H1 (cell line): Measurements from ENCODE around the gene IFI27L1. TPM values are rescaled to one million over a fixed set of nuclear protein-coding genes. Genes with fewer than 3 reads are reported as not detected.

ENCODE experiments used
- CTCF ChIA-PET: fragments of 300-600 bp; sonication (Branson Sonifier 250); formaldehyde crosslinking; loops from one replicate; lab custom pipeline; 2021; ENCODE audit not compliant: partially characterized antibody; lab: Charles Lee
- POLR2A ChIA-PET: fragments of 300-600 bp; sonication (Branson Sonifier 250); formaldehyde crosslinking; loops from one replicate; lab custom pipeline; 2021; ENCODE audit warnings: inconsistent platforms; ENCODE audit not compliant: partially characterized antibody; lab: Charles Lee
- DNase-seq, 2 experiments: peaks; one replicate each; pipeline versions ENCODE4 v3.0.0 to v3.0.0-alpha.2; 2010 to 2022; ENCODE audit warnings: low spot score in 2 of 2, low read depth in 1 of 2, mixed read lengths in 1 of 2
- FAIRE-seq: peaks from 2 replicates; lab custom pipeline; 2011; peaks lifted over from hg19 to GRCh38; lab: Jason Lieb, UNC
- H2AFZ ChIP-seq: 2 replicates; pipeline ENCODE4 v1.8.1; 2012; ENCODE audit warnings: low read length, inconsistent platforms
- H2AK5ac ChIP-seq: 2 replicates; pipeline ENCODE4 v1.6.1; 2013; ENCODE audit warnings: low read depth, low read length
- H2BK120ac ChIP-seq: replicated peaks from 2 replicates; pipeline ENCODE3; 2013; ENCODE audit warnings: low read depth, low read length, inconsistent platforms
- H2BK12ac ChIP-seq: 2 replicates; pipeline ENCODE4 v1.6.1; 2013; ENCODE audit warnings: low read depth, low read length
- H2BK15ac ChIP-seq: 2 replicates; pipeline ENCODE4 v1.6.1; 2013; ENCODE audit warnings: low read length
- H2BK20ac ChIP-seq: 2 replicates; pipeline ENCODE4 v1.6.1; 2013; ENCODE audit warnings: low read length
- H2BK5ac ChIP-seq: 2 replicates; pipeline ENCODE4 v1.6.1; 2013; ENCODE audit warnings: low read depth, low read length
- H3K14ac ChIP-seq: 2 replicates; pipeline ENCODE4 v1.6.1; 2013; ENCODE audit warnings: inconsistent platforms; ENCODE audit not compliant: insufficient read length
- H3K18ac ChIP-seq: 2 replicates; pipeline ENCODE4 v1.6.1; 2013; ENCODE audit warnings: low read length; ENCODE audit errors: extremely low read depth
- H3K23ac ChIP-seq: 2 replicates; pipeline ENCODE4 v1.6.1; 2013; ENCODE audit warnings: inconsistent platforms; ENCODE audit not compliant: insufficient read length
- H3K23me2 ChIP-seq: 2 replicates; pipeline ENCODE4 v1.6.1; 2013; ENCODE audit warnings: low read depth, low read length
- H3K27ac ChIP-seq: 2 replicates; pipeline ENCODE4 v1.6.1; 2011; ENCODE audit warnings: low read depth, low read length, inconsistent platforms
- H3K27me3 ChIP-seq, 4 experiments: replicated peaks in 1 of 4; 1 replicate in 1 of 4; 2 replicates in 3 of 4; pipeline versions ENCODE4 v1.6.1 to v1.8.1; 2011 to 2013; ENCODE audit warnings: low read length in 3 of 4, mild to moderate bottlenecking in 3 of 4, inconsistent platforms in 2 of 4, mixed read lengths in 2 of 4, moderate library complexity in 1 of 4; ENCODE audit not compliant: control insufficient read depth in 3 of 4, insufficient read depth in 3 of 4; ENCODE audit errors: extremely low read depth in 1 of 4
- H3K36me3 ChIP-seq, 4 experiments: 2 replicates each; pipeline versions ENCODE4 v1.6.1 to v1.8.1; 2011 to 2013; ENCODE audit warnings: mild to moderate bottlenecking in 4 of 4, low read length in 3 of 4, moderate library complexity in 2 of 4, control low read depth in 1 of 4, inconsistent platforms in 1 of 4; ENCODE audit not compliant: insufficient read depth in 4 of 4, control insufficient read depth in 2 of 4
- H3K4ac ChIP-seq: replicated peaks from 2 replicates; pipeline ENCODE3; 2013; ENCODE audit warnings: low read length, low read depth, mixed read lengths, inconsistent platforms; ENCODE audit not compliant: insufficient read length
- H3K4me1 ChIP-seq, 4 experiments: replicated peaks in 1 of 4; 1 replicate in 1 of 4; 2 replicates in 3 of 4; pipeline versions ENCODE4 v1.6.1 to v1.8.1; 2011 to 2013; ENCODE audit warnings: low read length in 3 of 4, inconsistent platforms in 2 of 4, mixed read lengths in 1 of 4; ENCODE audit not compliant: insufficient read depth in 4 of 4, control insufficient read depth in 3 of 4
- H3K4me2 ChIP-seq, 2 experiments: 2 replicates each; pipeline versions ENCODE4 v1.6.1 to v1.8.1; 2011 to 2013; ENCODE audit warnings: low read depth in 2 of 2, low read length in 2 of 2, control low read depth in 1 of 2, inconsistent platforms in 1 of 2, mild to moderate bottlenecking in 1 of 2; ENCODE audit not compliant: insufficient read depth in 1 of 2
- H3K4me3 ChIP-seq, 4 experiments: fragments of 200-600, 300-600 bp in 1 of 4; sonication (generic), shearing (Covaris generic), sonication (Bioruptor Twin) in 1 of 4; 2 replicates each; pipeline versions ENCODE4 v1.5.1 to v1.8.1; 2011 to 2016; ENCODE audit warnings: low read length in 4 of 4, low read depth in 3 of 4, control low read depth in 2 of 4, inconsistent platforms in 2 of 4, mild to moderate bottlenecking in 2 of 4, mixed read lengths in 1 of 4, moderate library complexity in 1 of 4; ENCODE audit not compliant: insufficient read depth in 2 of 4; ENCODE audit errors: extremely low read depth in 1 of 4
- H3K56ac ChIP-seq: replicated peaks from 2 replicates; pipeline ENCODE3; 2013; ENCODE audit warnings: low read depth, mild to moderate bottlenecking, mixed read lengths, low read length, inconsistent platforms; ENCODE audit not compliant: insufficient read length
- H3K79me1 ChIP-seq: 2 replicates; pipeline ENCODE4 v1.6.1; 2013; ENCODE audit warnings: low read depth, low read length, control low read depth
- H3K79me2 ChIP-seq, 2 experiments: 2 replicates each; pipeline versions ENCODE4 v1.6.1 to v1.8.1; 2012 to 2013; ENCODE audit warnings: low read length in 2 of 2, mild to moderate bottlenecking in 2 of 2, inconsistent platforms in 1 of 2; ENCODE audit not compliant: insufficient read depth in 2 of 2, control insufficient read depth in 1 of 2
- H3K9ac ChIP-seq, 4 experiments: replicated peaks in 1 of 4; 1 replicate in 1 of 4; 2 replicates in 3 of 4; pipeline versions ENCODE4 v1.6.1 to v1.8.1; 2011 to 2013; ENCODE audit warnings: low read depth in 3 of 4, low read length in 3 of 4, control low read depth in 2 of 4, mild to moderate bottlenecking in 2 of 4, moderate library complexity in 2 of 4, inconsistent platforms in 1 of 4; ENCODE audit errors: extremely low read depth in 1 of 4
- H3K9me3 ChIP-seq, 2 experiments: 2 replicates each; pipeline versions ENCODE4 v1.6.1 to v1.8.1; 2012 to 2013; ENCODE audit warnings: mild to moderate bottlenecking in 2 of 2, moderate library complexity in 2 of 2, control low read depth in 1 of 2, inconsistent platforms in 1 of 2, low read depth in 1 of 2, low read length in 1 of 2, mixed read lengths in 1 of 2; ENCODE audit not compliant: insufficient read depth in 2 of 2
- H4K20me1 ChIP-seq, 2 experiments: replicated peaks in 1 of 2; 2 replicates each; pipeline versions ENCODE3 to v1.8.1; 2011 to 2013; ENCODE audit warnings: inconsistent platforms in 2 of 2, low read length in 2 of 2, mild to moderate bottlenecking in 1 of 2; ENCODE audit not compliant: insufficient read depth in 2 of 2, control insufficient read depth in 1 of 2
- H4K5ac ChIP-seq: 2 replicates; pipeline ENCODE4 v1.6.1; 2013; ENCODE audit warnings: low read length, low read depth, mixed read lengths, inconsistent platforms; ENCODE audit not compliant: insufficient read length
- H4K8ac ChIP-seq: 2 replicates; pipeline ENCODE4 v1.8.0; 2013; ENCODE audit warnings: mild to moderate bottlenecking, moderate library complexity, low read length, inconsistent platforms; ENCODE audit not compliant: insufficient read depth; ENCODE audit errors: extremely low read depth
- H4K91ac ChIP-seq: replicated peaks from 2 replicates; pipeline ENCODE3; 2013; ENCODE audit warnings: low read length, mixed read lengths, inconsistent platforms; ENCODE audit not compliant: insufficient read length
- ASH2L ChIP-seq: fragments of 200-600, 300-600 bp; sonication (generic); IDR thresholded peaks from one replicate; pipeline ENCODE4 v1.7.1; 2017; ENCODE audit warnings: low read length
- CHD1 ChIP-seq: IDR thresholded peaks from 2 replicates; pipeline ENCODE4 v1.6.1; 2012; ENCODE audit warnings: low read depth, low read length, improper control_type of control experiment
- CTBP2 ChIP-seq: IDR thresholded peaks from 2 replicates; pipeline ENCODE4 v1.7.0; 2011; ENCODE audit warnings: borderline replicate concordance, mild to moderate bottlenecking, moderate library complexity, mixed read lengths, low read length; ENCODE audit not compliant: insufficient read depth, insufficient read length
- EGR1 ChIP-seq: IDR thresholded peaks from 2 replicates; pipeline ENCODE4 v1.6.1; 2011; ENCODE audit warnings: low read depth, low read length, borderline replicate concordance
- POLR2AphosphoS5 ChIP-seq: IDR thresholded peaks from 2 replicates; pipeline ENCODE4 v1.6.1; 2011; ENCODE audit warnings: low read depth, low read length
- RXRA ChIP-seq: IDR thresholded peaks from 2 replicates; pipeline ENCODE4 v1.6.1; 2011; ENCODE audit warnings: low read depth, mild to moderate bottlenecking, low read length, moderate library complexity; ENCODE audit not compliant: insufficient read depth
- SIRT6 ChIP-seq: IDR thresholded peaks from one replicate; pipeline ENCODE4 v1.7.1; 2012; ENCODE audit warnings: low read length, inconsistent platforms
- ZNF274 ChIP-seq: IDR thresholded peaks from 2 replicates; pipeline ENCODE4 v1.7.0; 2012; ENCODE audit warnings: low read length, borderline replicate concordance; ENCODE audit errors: extremely low read depth
- WGBS, 2 experiments: shearing (Covaris generic) in 1 of 2; methylation state at CpG; one replicate each; pipeline versions ENCODE4 v1.1.6 to v1.1.7; 2013 to 2015; ENCODE audit warnings: low lambda C conversion rate in 2 of 2, mixed read lengths in 2 of 2, inconsistent platforms in 1 of 2, low coverage in 1 of 2, missing lambda C conversion rate in 1 of 2; ENCODE audit not compliant: insufficient replicate concordance in 2 of 2, insufficient coverage in 1 of 2, insufficient read length in 1 of 2; ENCODE audit errors: extremely low coverage in 1 of 2, missing lambda C conversion rate in 1 of 2; 5-methylcytosine and 5-hydroxymethylcytosine counted together
- polyA plus RNA-seq, 7 experiments: library from polyadenylated mRNA; depleted of rRNA in 3 of 7; stranded (reverse) in 5 of 7; unstranded in 2 of 7; fragments of >200 nt in 5 of 7; fragments of 200-250 nt in 2 of 7; gene quantifications; 1 replicate in 5 of 7; 2 replicates in 1 of 7; 4 replicates in 1 of 7; pipeline versions ENCODE4 v1.2.1 to v1.2.3, GENCODE V29; 2011 to 2013; ENCODE audit warnings: missing spikeins in 2 of 7, mixed read lengths in 2 of 7
- total RNA-seq: library from RNA; stranded (reverse); fragmentation: NEBNext Ultra II Directional; extraction: Animal tissue kit (Norgen Biotek cat#: 25700); gene quantifications from 2 replicates; pipeline ENCODE4 v1.2.1, GENCODE V29; 2021
- TF ChIP-seq, protein P1 (sequence below), 3 experiments: IDR thresholded peaks; 1 replicate in 2 of 3; 2 replicates in 1 of 3; pipeline versions ENCODE4 v1.5.1 to v1.6.1; 2011; ENCODE audit warnings: low read length in 3 of 3, mild to moderate bottlenecking in 3 of 3, inconsistent platforms in 2 of 3, low read depth in 1 of 3, moderate library complexity in 1 of 3; ENCODE audit not compliant: insufficient read depth in 1 of 3; ENCODE audit errors: control extremely low read depth in 1 of 3

Gene IFI27L1
- total and polyA plus RNA-seq, 2 of the 8 experiments (the other 6 are each of a cell fraction or from before 2014, with no cell fraction given): 21.2 to 30.5 TPM

DNA sequence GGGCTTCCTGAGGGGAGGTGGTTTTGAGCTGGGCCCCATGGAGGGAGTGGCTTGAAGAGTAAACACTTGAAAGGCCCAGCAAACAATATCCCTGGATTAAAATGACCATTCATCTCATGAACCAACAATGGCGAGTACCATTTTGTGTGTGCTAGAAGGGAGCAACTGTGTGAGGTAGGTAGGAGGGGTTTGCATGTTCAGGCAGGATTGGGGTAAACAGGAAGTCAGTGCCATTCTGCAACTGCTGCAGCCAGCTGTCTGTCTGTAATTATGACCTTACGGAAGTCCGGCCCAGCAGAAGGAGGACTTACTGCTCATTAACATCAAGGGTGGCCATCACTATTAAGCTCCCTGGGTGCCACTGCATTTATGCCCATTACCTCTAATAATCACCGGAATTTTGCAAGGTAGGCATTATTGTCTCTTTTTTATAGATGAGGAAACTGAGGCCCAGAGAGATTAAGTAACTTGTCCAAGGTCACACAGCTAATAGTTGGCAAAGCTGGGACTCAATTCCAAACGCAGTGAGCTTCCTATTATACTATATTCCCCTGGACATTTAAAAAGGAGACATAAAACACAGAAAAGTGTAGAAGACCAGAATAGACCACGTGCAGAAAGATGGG lies 64.9 kb downstream of the IFI27L1 start:
- no peaks in the 10 kb centered on the region for H3K79me2 ChIP-seq
- H3K27me3 ChIP-seq: no peaks in the 10 kb centered on the region
- peaks cover 0 to 8% (median 5%) of the 10 kb centered on the region in 4 experiments; a peak in 3 of 7 replicates for H3K4me1 ChIP-seq
- no peak overlapping the region for H3K4me2 ChIP-seq
- H2BK20ac ChIP-seq: peak overlapping the region; percentile 92; the same call in 1 of the 2 replicates
- no peak overlapping the region for H3K56ac ChIP-seq
- H3K36me3 ChIP-seq: no peaks in the 10 kb centered on the region
- DNase-seq (no peak), FAIRE-seq (no peak)
- no peak overlapping the region for H2BK12ac ChIP-seq
- H4K8ac ChIP-seq: no peak overlapping the region
- no peak for TF ChIP-seq EGR1
- TF ChIP-seq ZNF274: no peak
- TF ChIP-seq, protein P1, sequence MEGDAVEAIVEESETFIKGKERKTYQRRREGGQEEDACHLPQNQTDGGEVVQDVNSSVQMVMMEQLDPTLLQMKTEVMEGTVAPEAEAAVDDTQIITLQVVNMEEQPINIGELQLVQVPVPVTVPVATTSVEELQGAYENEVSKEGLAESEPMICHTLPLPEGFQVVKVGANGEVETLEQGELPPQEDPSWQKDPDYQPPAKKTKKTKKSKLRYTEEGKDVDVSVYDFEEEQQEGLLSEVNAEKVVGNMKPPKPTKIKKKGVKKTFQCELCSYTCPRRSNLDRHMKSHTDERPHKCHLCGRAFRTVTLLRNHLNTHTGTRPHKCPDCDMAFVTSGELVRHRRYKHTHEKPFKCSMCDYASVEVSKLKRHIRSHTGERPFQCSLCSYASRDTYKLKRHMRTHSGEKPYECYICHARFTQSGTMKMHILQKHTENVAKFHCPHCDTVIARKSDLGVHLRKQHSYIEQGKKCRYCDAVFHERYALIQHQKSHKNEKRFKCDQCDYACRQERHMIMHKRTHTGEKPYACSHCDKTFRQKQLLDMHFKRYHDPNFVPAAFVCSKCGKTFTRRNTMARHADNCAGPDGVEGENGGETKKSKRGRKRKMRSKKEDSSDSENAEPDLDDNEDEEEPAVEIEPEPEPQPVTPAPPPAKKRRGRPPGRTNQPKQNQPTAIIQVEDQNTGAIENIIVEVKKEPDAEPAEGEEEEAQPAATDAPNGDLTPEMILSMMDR (IDR thresholded peaks at IDR 0.05; ENCODE audit: control extremely low read depth in 1 of 3, insufficient read depth in 1 of 3, low read depth in 1 of 3, low read length in 3 of 3): no peak
- no peak for TF ChIP-seq POLR2AphosphoS5
- TF ChIP-seq SIRT6: no peak
- no peak for TF ChIP-seq CHD1
- no peak for TF ChIP-seq ASH2L
- no peak for TF ChIP-seq RXRA
- no peak for TF ChIP-seq CTBP2
- H2BK15ac ChIP-seq: no peak overlapping the region
- no peaks in the 10 kb centered on the region for H3K23me2 ChIP-seq
- no peaks in the 10 kb centered on the region for H3K9me3 ChIP-seq
- no peak overlapping the region for H2BK120ac ChIP-seq
- no peak overlapping the region for H3K27ac ChIP-seq
- no peak overlapping the region for H3K4ac ChIP-seq
- no peak overlapping the region for H3K4me3 ChIP-seq
- no peaks in the 10 kb centered on the region for H4K20me1 ChIP-seq
- no peak overlapping the region for H3K9ac ChIP-seq
- H4K5ac ChIP-seq: no peak overlapping the region
- H2AFZ ChIP-seq: 0 out of 2 replicates have a peak overlapping the region, but pooled peaks have one; percentile 40
- no peak overlapping the region for H4K91ac ChIP-seq
- CTCF ChIA-PET: interaction anchor here (1.1 to 2.5 kb wide), 2 partner anchors 9 to 108 kb away, joined by 4 to 13 read pairs; no protein-coding TSS in a partner anchor
- H2BK5ac ChIP-seq: no peak overlapping the region
- no peak overlapping the region for H3K23ac ChIP-seq
- H3K14ac ChIP-seq: no peak overlapping the region
- POLR2A ChIA-PET: no interaction called here
- no peak overlapping the region for H2AK5ac ChIP-seq
- WGBS, 2 experiments: 82% methylated on average over 6 of the region's 6 CpGs; no CpG with 5 or more reads in 1 of the 2 experiments
- no peak overlapping the region for H3K18ac ChIP-seq
- H3K79me1 ChIP-seq: no peaks in the 10 kb centered on the region
